ENCODE measurements around the gene RHBDL1. TPM values are rescaled to one million over a fixed set of nuclear protein-coding genes. Genes with fewer than 3 reads are reported as not detected.

RHBDL1 gene
- total and polyA plus RNA-seq, 2 donors (not counting 3 experiments of a cell fraction or from before 2014, with no cell fraction given) = 1.1 to 1.8 TPM

GRCh38 chr16:711548-712320, 36.3 kb downstream of the RHBDL1 start:
- POLR2A ChIA-PET = no interaction called here

More at GRCh38 chr16:711548-712320, 36.3 kb downstream of the RHBDL1 start:
- BruUV-seq (replicated peaks) = no TSS peak
- CTCF ChIA-PET = interaction anchor here (0.8 to 3.0 kb wide), 15 partner anchors 9 to 345 kb away, joined by 3 to 67 read pairs (median 5); partner anchors contain the start of genes ANTKMT, CHTF18, HAGHL and RPUSD1
- intact Hi-C loops (cut with micrococcal nuclease) = loop anchor here (1.0 to 2.0 kb wide), 3 partner anchors 30 to 343 kb away; no protein-coding TSS in a partner anchor
- no peaks in the 10 kb centered on the region for H3K79me2 ChIP-seq (ENCODE audit: control insufficient read depth, insufficient read depth, low read length)
- H3K4me2 ChIP-seq (ENCODE audit: insufficient read depth, low read length) = no peak overlapping the region
- no peaks in the 10 kb centered on the region for H3K9me1 ChIP-seq (replicated peaks; ENCODE audit: control insufficient read depth, extremely low read depth, insufficient read depth, low read length)
- H3K27ac ChIP-seq (ENCODE audit: insufficient read depth, low read depth, low read length) = no peak overlapping the region
- H4K20me1 ChIP-seq (replicated peaks; ENCODE audit: control insufficient read depth, extremely low read depth, insufficient read depth, low read length) = no peaks in the 10 kb centered on the region
- no peak overlapping the region for H2AFZ ChIP-seq (ENCODE audit: low read depth, low read length)
- no peaks in the 10 kb centered on the region for H3K36me3 ChIP-seq (ENCODE audit: control insufficient read depth in 2 of 2, extremely low read depth in 1 of 2, insufficient read depth in 2 of 2, low read length in 2 of 2)
- H3K4me3 ChIP-seq (replicated peaks in 1 of 3; ENCODE audit: insufficient read depth in 1 of 3, low read depth in 1 of 3, low read length in 3 of 3) = no peak overlapping the region
- H3K4me1 ChIP-seq (ENCODE audit: control insufficient read depth, extremely low read depth, insufficient read depth, low read length) = peaks cover 10% of the 10 kb centered on the region
- no peak overlapping the region for H3K9ac ChIP-seq (replicated peaks; ENCODE audit: extremely low read depth, insufficient read depth, low read length)
- dilution Hi-C loops (cut with MboI; ENCODE audit: extremely low pct_ligation_motif_present, low sequenced_read_pairs) = no loop called here
- DNase-seq (ENCODE audit: low read depth, low spot score) = peak; percentile 55
- H3K9me3 ChIP-seq (replicated peaks; ENCODE audit: control insufficient read depth, insufficient read depth, low read length) = no peaks in the 10 kb centered on the region
- FAIRE-seq = peak; percentile 40
- peaks cover 5 to 10% of the 10 kb centered on the region in 2 experiments for H3K27me3 ChIP-seq (ENCODE audit: control insufficient read depth in 2 of 2, insufficient read depth in 2 of 2, low read length in 2 of 2)
- no peak for TF ChIP-seq GATA2 (IDR thresholded peaks at IDR 0.05; ENCODE audit: insufficient read depth, insufficient read length, low read depth, low read length)
- no peak for TF ChIP-seq POLR2A (IDR thresholded peaks at IDR 0.05; ENCODE audit: low read depth, low read length)
- no peak for TF ChIP-seq JUN (IDR thresholded peaks at IDR 0.05; ENCODE audit: borderline replicate concordance, insufficient read depth, insufficient read length, low read depth)
- peak; percentile 89 to 99 for TF ChIP-seq CTCF (IDR thresholded peaks at IDR 0.05; ENCODE audit: extremely low read depth in 1 of 2, insufficient read depth in 1 of 2, low read depth in 1 of 2, low read length in 2 of 2)
- no peak for TF ChIP-seq MYC (IDR thresholded peaks at IDR 0.05; ENCODE audit: low read depth, low read length)

Data from endothelial cell of umbilical vein (primary cell).